GM18526 (cell line): Measurements from ENCODE around the gene POU2F2.
A peak's percentile ranks its signal among the peaks of the same experiment; 100 is the strongest.

Experiments
- POLR2A ChIP-seq: IDR thresholded peaks from 3 replicates; pipeline ENCODE4 v1.6.1; 2011; ENCODE audit not compliant: insufficient read length; ENCODE audit errors: extremely low read depth

POU2F2 gene

GRCh38 chr19:42121036-42121621, 11.1 kb downstream of the POU2F2 start:
- TF ChIP-seq POLR2A: no peak

- no peak for TF ChIP-seq POLR2A
These were observed 11.8 kb downstream of the POU2F2 start for GRCh38 chr19:42120276-42120980.

- TF ChIP-seq POLR2A: no peak
These were observed 15.2 kb downstream of the POU2F2 start for GRCh38 chr19:42117076-42117475.

DNA sequence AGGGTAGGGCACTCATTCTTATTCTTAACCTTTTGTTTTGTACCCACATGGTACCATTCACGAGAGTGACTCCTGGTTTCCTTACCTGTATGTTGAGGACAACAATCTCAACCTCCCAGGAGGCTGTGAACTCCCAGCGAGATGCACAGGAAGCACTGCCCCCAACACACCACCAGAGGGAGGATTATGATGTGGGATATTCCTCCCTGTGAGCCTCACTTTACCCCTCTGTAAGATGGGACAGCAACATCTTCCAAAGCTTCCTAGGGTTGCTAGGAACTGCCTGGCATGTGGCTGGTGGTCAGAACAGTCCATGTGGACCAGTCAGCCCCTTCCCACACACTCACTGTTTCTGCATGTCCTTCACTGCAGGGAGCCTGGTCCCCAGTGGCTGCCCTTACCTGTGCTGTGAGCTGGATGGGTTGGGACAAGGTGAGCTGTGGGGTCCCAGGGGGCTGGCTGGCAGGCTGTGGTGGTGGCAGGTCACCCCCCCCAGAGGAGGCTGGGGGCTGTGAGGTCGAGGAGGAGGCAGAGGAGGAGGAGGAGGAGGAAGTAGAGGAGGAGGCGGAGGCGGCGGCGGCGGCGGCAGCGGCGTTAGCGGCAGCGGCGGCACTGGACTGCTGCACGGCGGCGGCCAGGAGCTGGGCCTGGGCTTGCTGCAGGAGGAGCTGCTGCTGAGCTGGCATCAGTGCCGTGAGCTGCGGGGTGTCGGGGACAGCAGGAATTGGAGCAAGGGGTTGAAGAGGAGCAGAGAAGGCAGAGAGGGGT, 15.8 kb downstream of the POU2F2 start:
- TF ChIP-seq POLR2A: no peak

GRCh38 chr19:42115705-42116104, 16.5 kb downstream of the POU2F2 start:
- no peak for TF ChIP-seq POLR2A

GRCh38 chr19:42115219-42115618, 17.0 kb downstream of the POU2F2 start:
- TF ChIP-seq POLR2A: no peak

DNA sequence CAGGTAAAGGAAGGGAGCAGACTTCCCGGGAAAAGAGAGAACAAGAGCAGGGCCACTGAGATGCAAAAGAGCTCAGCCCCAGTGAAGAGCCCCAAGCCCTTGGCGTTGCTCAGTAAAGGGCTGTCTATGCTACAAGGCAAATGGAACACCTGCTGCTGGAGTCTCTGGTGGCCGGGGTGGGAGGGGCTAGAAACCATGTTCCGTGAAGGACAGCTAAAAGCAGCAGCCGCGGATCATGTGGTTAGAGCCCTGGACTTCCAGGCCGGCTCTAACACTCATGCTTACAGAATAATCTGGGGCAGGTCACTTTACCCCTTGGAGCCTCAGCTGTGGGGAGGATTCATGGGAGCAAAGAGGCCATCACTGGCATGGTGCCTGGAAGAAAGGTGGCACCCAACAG, 17.8 kb downstream of the POU2F2 start:
- TF ChIP-seq POLR2A: peak; percentile 21

- no peak for TF ChIP-seq POLR2A
These were observed 18.5 kb downstream of the POU2F2 start for GRCh38 chr19:42113641-42114348.

DNA sequence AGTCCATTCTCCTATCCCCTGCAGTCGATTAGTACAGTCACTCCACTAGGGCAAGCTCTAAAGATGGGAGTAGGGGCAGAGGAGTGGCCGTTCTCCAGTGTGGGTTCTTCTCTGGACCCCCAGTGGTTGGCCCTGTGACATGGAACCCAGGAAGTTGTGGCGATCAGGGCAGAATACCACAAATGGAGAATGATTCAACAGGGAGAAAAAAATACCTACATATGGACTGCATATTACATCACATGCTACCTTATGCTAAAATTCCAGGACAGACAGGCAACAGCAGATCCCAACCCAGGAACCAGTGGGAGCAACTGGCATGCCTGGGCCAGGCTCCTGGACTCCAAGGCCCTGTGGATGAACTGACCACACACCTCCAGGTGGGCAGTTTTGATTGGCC, 20.4 kb downstream of the POU2F2 start:
- TF ChIP-seq POLR2A: no peak

DNA sequence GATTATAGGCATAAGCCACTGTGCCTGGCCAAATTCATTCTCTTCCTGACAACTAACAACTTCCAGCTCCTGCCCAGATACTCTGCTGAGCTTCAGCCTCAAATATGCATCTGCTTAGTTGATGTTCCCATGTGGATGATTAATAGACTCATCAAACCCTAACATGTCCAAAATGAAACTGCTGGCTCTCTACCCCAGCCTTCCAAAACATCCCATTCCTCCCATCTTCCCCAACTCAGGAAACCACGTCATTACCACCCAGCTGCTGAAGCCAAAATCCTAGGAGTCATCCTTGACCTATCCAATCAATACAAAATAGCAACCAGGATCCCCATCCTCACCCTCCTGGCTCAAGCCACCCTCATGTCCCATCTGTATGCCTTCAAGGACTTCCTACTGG, 20.9 kb downstream of the POU2F2 start:
- TF ChIP-seq POLR2A: no peak

DNA sequence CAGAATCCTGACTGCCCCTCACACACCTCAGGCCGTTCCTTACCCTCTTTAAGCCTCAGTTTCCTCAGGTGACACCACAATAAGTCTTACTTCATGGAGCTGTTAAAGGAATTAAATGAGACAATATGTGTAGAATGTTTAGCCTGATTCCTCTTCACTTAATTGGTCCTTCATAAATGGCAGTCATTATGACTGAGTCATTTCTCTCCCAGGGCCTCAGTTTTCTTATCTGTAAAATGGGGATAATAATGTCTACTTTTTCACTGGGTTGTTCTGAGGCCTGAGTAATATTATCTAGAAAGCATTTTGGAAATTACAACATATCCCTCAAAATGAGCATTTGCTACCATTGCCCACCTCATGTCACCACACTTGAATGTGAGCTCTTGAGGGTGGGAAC, 21.6 kb downstream of the POU2F2 start:
- TF ChIP-seq POLR2A: no peak

- TF ChIP-seq POLR2A: no peak
These were observed 22.4 kb downstream of the POU2F2 start for GRCh38 chr19:42109896-42110295.

DNA sequence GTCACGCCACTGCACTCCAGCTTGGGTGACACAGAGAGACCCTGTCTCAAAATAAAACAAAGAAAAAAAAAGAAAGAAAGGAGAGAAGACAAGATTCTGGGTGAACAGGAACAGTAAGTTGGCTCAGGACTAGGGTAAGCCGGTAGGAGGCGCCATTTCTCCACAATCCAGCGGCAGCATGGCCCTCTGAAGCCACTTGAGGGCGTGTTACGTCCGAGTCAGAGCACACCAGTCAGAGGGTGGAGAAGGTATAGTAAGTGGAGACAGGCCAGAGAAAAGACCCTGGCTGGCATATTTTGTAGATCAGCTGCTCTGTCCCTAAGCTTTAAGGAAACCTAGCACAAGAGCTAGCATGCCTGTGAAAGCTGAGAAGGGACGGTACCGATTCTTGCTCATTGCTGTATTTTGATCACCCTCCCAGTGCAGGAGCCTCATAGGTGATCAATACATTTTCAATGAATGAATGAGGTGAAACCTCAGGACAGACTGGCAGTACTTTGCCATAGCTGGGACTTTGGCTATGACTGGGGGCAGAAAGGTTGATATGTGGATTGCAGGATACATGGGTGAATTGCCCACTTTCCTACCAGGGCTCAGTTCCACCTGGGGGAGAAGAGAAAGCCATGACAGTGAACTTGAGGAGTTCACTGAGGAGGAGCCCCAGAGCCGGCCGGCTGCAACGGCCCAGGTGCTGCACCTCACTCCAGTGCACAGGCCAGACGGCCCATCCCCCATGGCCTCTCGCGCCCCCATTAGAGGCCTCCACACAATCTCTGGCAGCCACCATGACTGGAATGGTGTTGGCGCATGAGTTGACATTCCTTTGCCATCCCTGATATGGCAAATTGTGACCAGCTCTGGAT, 23.5 kb downstream of the POU2F2 start:
- TF ChIP-seq POLR2A: no peak

DNA sequence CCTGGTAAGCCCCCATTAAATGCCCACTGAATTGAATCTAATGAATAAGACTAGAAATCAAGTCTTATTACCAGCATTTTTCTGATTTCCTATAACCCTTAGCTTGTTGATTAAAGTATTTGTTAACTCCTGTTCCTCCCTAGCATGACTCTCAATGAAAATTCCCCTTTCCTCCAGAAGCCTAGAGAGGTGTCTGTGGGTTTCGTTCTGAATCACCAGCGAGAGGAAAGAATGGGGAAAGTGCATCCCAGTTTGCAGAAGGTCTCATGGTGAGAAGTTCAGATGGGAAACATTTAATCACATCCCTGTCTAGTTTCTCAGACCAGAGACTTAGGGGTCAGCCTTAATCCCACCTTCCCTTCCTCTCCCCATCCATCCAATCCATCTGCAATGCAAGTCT, 26.9 kb downstream of the POU2F2 start:
- no peak for TF ChIP-seq POLR2A

GRCh38 chr19:42102877-42103276, 29.4 kb downstream of the POU2F2 start:
- TF ChIP-seq POLR2A: no peak
